GM21367 (cell line): Measurements from ENCODE around the gene FSTL1.

Experiments used
- ATAC-seq: cut with Tn5 transposase; IDR thresholded peaks from one replicate; pipeline ENCODE4 v1.9.1; 2021; ENCODE audit not compliant: unreplicated experiment

The FSTL1 gene

GRCh38 chr3:120450600-120451271, at the start of gene FSTL1:
FSTL1 (minus strand) TSS chr3:120450992; CDS start chr3:120450746, 246 bp downstream.
- ATAC-seq = no peak

GRCh38 chr3:120498556-120499346, 48.0 kb upstream of the FSTL1 start:
- no peak for ATAC-seq

GRCh38 chr3:120497818-120498217, 47.0 kb upstream of the FSTL1 start:
- no peak for ATAC-seq

- no peak for ATAC-seq
Measured at GRCh38 chr3:120497336-120497735, 46.5 kb upstream of the FSTL1 start.

GRCh38 chr3:120496278-120497002, 45.6 kb upstream of the FSTL1 start:
- ATAC-seq = no peak

GRCh38 chr3:120495809-120496208, 45.0 kb upstream of the FSTL1 start:
- no peak for ATAC-seq

- ATAC-seq = no peak
Measured at GRCh38 chr3:120492103-120492502, 41.3 kb upstream of the FSTL1 start.

- no peak for ATAC-seq
Measured at GRCh38 chr3:120489421-120489820, 38.6 kb upstream of the FSTL1 start.

- no peak for ATAC-seq
Measured at GRCh38 chr3:120488296-120488695, 37.5 kb upstream of the FSTL1 start.

- no peak for ATAC-seq
Measured at GRCh38 chr3:120487191-120487650, 36.4 kb upstream of the FSTL1 start.

GRCh38 chr3:120481081-120481480, 30.3 kb upstream of the FSTL1 start:
- ATAC-seq = no peak

GRCh38 chr3:120477781-120478180, 27.0 kb upstream of the FSTL1 start:
- no peak for ATAC-seq

GRCh38 chr3:120475722-120476377, 25.1 kb upstream of the FSTL1 start:
- no peak for ATAC-seq

GRCh38 chr3:120473896-120474675, 23.3 kb upstream of the FSTL1 start:
- ATAC-seq = no peak

- no peak for ATAC-seq
Measured at GRCh38 chr3:120473389-120473788, 22.6 kb upstream of the FSTL1 start.

GRCh38 chr3:120472121-120472844, 21.5 kb upstream of the FSTL1 start:
- no peak for ATAC-seq

GRCh38 chr3:120471643-120472042, 20.9 kb upstream of the FSTL1 start:
- ATAC-seq = no peak

GRCh38 chr3:120470870-120471269, 20.1 kb upstream of the FSTL1 start:
- no peak for ATAC-seq

GRCh38 chr3:120469882-120470301, 19.1 kb upstream of the FSTL1 start:
- no peak for ATAC-seq

- no peak for ATAC-seq
Measured at GRCh38 chr3:120469440-120469839, 18.6 kb upstream of the FSTL1 start.
